A673 (cell line): ENCODE data around the gene SLC6A18. TPM values are rescaled to one million over a fixed set of nuclear protein-coding genes. Genes with fewer than 3 reads are reported as not detected.

Source experiments
- BruUV-seq: library from RNA; stranded (reverse); fragments of 400-500 nt; replicated peaks from 2 replicates; lab custom pipeline; 2021; lab: Mats Ljungman, UMichigan
- CTCF ChIA-PET: fragments of 300-600 bp; sonication (Branson Sonifier 250); formaldehyde crosslinking; loops from one replicate; lab custom pipeline; 2022; ENCODE audit warnings: antibody characterized with exemption; lab: Charles Lee
- POLR2A ChIA-PET: fragments of 300-600 bp; sonication (Branson Sonifier 250); formaldehyde crosslinking; loops from one replicate; lab custom pipeline; 2022; ENCODE audit warnings: antibody characterized with exemption; ENCODE audit not compliant: low non-redundant PET; lab: Charles Lee
- DNase-seq: peaks from one replicate; pipeline ENCODE4 v3.0.0-alpha.2; 2015; ENCODE audit warnings: low spot score
- H3K27ac ChIP-seq: fragments of 200-600 bp; sonication (generic); 2 replicates; pipeline ENCODE4 v1.5.1; 2016; ENCODE audit warnings: mixed run types, low read depth, mild to moderate bottlenecking, mixed read lengths, antibody characterized with exemption, low read length; ENCODE audit not compliant: poor library complexity, severe bottlenecking
- H3K27me3 ChIP-seq: fragments of 200-600 bp; sonication (generic); replicated peaks from 2 replicates; pipeline ENCODE4 v1.6.1; 2017; ENCODE audit warnings: mixed run types, low read depth, mild to moderate bottlenecking, mixed read lengths, antibody characterized with exemption, low read length; ENCODE audit not compliant: insufficient read depth, poor library complexity
- H3K36me3 ChIP-seq: fragments of 200-600 bp; sonication (generic); 2 replicates; pipeline ENCODE4 v1.6.1; 2016; ENCODE audit warnings: mixed run types, mild to moderate bottlenecking, mixed read lengths, antibody characterized with exemption, low read length; ENCODE audit not compliant: insufficient read depth, poor library complexity, severe bottlenecking
- H3K4me1 ChIP-seq: fragments of 200-600 bp; sonication (generic); 2 replicates; pipeline ENCODE4 v1.6.1; 2017; ENCODE audit warnings: mixed run types, mild to moderate bottlenecking, mixed read lengths, antibody characterized with exemption, low read length; ENCODE audit not compliant: insufficient read depth, poor library complexity, severe bottlenecking
- H3K4me3 ChIP-seq: fragments of 200-600 bp; sonication (generic); 2 replicates; pipeline ENCODE4 v1.5.1; 2016; ENCODE audit warnings: low read depth, mixed run types, mild to moderate bottlenecking, mixed read lengths, low read length; ENCODE audit not compliant: poor library complexity, severe bottlenecking
- H3K9me3 ChIP-seq: fragments of 200-600 bp; sonication (generic); 2 replicates; pipeline ENCODE4 v1.6.1; 2016; ENCODE audit warnings: mixed run types, low read depth, mild to moderate bottlenecking, mixed read lengths, antibody characterized with exemption, low read length; ENCODE audit not compliant: poor library complexity, severe bottlenecking
- EZH2 ChIP-seq: fragments of 200-600 bp; sonication (generic); IDR thresholded peaks from 2 replicates; pipeline ENCODE4 v1.6.1; 2017; ENCODE audit warnings: borderline replicate concordance, low read depth, mild to moderate bottlenecking, mixed read lengths, antibody characterized with exemption, low read length; ENCODE audit not compliant: poor library complexity, severe bottlenecking
- intact Hi-C: fragments of 100-400 bp; cut with micrococcal nuclease; formaldehyde crosslinking; loops from one replicate; pipeline ENCODE4 v1.10.0; 2022; ENCODE audit not compliant: unreplicated experiment
- total RNA-seq: library from RNA; stranded (reverse); gene quantifications from 2 replicates; pipeline ENCODE4 v1.2.3, GENCODE V29; 2021
- TF ChIP-seq, protein P1 (sequence below): fragments of 300-800, 200-600 bp; sonication (generic); conservative IDR thresholded peaks from 2 replicates; pipeline ENCODE4 v1.5.1; 2017; ENCODE audit warnings: low read depth, mild to moderate bottlenecking, antibody characterized with exemption, low read length, moderate library complexity, mixed read lengths

The SLC6A18 gene
- total RNA-seq, 1 experiment from 2014 or later = not detected

DNA sequence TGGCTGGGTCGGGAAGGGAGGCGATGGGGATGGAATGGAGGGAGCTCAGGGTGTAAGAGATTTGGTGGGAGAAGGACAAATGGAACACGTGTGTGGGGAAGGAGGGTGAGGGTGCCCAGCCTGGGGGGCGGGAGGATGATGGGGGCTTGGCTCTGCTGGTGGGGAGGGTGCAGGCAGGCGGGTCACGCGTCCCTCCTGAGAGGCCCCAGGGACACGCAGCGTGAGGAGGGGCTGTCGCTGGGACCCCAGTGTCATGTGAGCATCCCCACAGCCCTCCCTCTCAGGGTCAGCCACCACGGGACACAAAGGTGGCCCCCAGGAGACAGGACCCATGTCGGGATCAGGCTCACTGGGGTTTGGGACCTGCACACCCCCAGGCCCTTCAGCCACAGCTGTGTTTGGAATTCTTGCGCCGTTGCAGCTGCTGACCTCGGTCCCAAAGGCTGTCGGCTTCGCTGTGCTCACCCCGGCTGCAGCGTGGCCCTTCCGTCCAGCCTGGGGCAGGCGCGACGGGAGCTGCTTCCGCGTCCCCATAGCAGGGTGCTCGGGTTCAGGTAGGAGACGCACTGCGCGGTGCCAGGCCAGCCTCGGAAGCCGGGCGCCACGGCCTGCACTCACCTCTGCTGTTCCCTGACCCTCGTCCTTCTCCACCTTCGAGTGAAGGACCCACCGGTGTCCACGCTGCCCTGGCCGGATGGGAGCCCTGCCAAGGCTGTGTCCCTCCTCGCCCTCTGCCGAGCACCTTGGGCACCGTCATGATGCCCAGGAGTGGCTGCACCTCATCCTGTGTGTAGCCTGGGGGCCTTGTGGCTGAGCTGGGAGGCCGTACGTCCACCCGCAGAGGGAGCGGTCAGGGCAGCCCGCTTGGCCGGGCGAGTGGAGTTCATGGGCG lies 18.4 kb upstream of the SLC6A18 start:
- H3K27ac ChIP-seq = no peak overlapping the region
- H3K36me3 ChIP-seq = no peaks in the 10 kb centered on the region
- TF ChIP-seq, protein P1, sequence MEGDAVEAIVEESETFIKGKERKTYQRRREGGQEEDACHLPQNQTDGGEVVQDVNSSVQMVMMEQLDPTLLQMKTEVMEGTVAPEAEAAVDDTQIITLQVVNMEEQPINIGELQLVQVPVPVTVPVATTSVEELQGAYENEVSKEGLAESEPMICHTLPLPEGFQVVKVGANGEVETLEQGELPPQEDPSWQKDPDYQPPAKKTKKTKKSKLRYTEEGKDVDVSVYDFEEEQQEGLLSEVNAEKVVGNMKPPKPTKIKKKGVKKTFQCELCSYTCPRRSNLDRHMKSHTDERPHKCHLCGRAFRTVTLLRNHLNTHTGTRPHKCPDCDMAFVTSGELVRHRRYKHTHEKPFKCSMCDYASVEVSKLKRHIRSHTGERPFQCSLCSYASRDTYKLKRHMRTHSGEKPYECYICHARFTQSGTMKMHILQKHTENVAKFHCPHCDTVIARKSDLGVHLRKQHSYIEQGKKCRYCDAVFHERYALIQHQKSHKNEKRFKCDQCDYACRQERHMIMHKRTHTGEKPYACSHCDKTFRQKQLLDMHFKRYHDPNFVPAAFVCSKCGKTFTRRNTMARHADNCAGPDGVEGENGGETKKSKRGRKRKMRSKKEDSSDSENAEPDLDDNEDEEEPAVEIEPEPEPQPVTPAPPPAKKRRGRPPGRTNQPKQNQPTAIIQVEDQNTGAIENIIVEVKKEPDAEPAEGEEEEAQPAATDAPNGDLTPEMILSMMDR = no peak
- no peak for TF ChIP-seq EZH2
- no peaks in the 10 kb centered on the region for H3K4me1 ChIP-seq
- DNase-seq = no peak
- H3K4me3 ChIP-seq = no peak overlapping the region
- no TSS peak for BruUV-seq
- ChIA-PET CTCF (no interaction called here), POLR2A (no interaction called here)
- H3K9me3 ChIP-seq = no peaks in the 10 kb centered on the region
- peaks cover 65% of the 10 kb centered on the region for H3K27me3 ChIP-seq
- intact Hi-C loops = no loop called here

DNA sequence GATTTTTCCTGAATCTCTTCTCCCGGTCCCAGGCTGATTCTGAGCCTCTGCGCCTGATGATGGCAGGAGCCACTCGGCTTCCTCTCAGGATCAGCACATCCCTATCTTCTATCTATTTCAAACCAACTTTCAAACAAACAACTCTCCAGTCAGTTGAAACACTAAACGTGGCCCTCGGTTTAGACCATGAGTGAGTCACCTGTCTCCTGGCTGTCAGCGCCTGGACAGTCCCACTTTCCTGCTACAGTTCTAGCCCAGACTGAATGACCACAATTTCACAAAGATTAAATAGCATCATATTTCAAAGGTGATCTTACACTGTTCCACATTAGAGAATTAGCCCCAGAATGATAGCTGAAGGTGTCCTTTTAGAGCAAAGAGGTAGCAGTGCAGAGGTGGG lies 17.6 kb upstream of the SLC6A18 start:
- H3K4me3 ChIP-seq = no peak overlapping the region
- POLR2A ChIA-PET = no interaction called here
- CTCF ChIA-PET = interaction anchor here (0.5 kb wide), 1 partner anchor 930 kb away, joined by 4 read pairs; no protein-coding TSS in a partner anchor
- TF ChIP-seq, protein P1 = no peak
- TF ChIP-seq EZH2 = no peak
- H3K27ac ChIP-seq = no peak overlapping the region
- no peak for DNase-seq
- H3K36me3 ChIP-seq = no peaks in the 10 kb centered on the region
- H3K9me3 ChIP-seq = no peaks in the 10 kb centered on the region
- BruUV-seq = no TSS peak
- no peaks in the 10 kb centered on the region for H3K4me1 ChIP-seq
- intact Hi-C loops = no loop called here
- H3K27me3 ChIP-seq = peaks cover 57% of the 10 kb centered on the region

DNA sequence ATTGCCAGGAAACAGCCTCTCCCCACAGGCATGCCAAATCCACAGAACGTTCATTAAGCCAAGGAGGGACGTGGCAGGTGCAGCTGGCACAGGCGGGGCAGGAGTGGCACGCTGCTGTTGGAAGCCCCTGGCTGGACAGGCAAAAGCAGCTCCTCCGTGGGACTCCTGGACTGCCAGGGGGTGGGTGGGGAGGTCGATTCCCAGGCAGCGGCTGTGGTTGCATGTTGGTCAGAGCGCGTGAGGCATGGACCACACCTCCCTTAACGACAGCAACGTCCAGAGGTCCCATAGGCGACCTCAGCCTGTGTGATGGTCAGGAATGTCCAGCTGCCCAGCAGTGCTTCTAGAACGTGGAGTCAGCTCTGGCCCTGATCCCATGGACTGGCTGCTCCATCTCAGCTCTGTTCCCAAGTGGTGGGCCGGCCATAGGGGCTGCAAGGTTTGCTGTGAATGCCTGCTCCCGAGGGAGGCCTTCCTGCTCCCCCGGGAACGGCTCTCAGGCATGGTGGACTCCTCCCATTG lies 16.9 kb upstream of the SLC6A18 start:
- no peak for DNase-seq
- POLR2A ChIA-PET = interaction anchor here (0.6 kb wide), 1 partner anchor 386 kb away, joined by 11 read pairs; no protein-coding TSS in a partner anchor
- H3K9me3 ChIP-seq = no peaks in the 10 kb centered on the region
- TF ChIP-seq, protein P1 = no peak
- TF ChIP-seq EZH2 = no peak
- H3K4me1 ChIP-seq = no peaks in the 10 kb centered on the region
- no peak overlapping the region for H3K27ac ChIP-seq
- no peaks in the 10 kb centered on the region for H3K36me3 ChIP-seq
- no peak overlapping the region for H3K4me3 ChIP-seq
- H3K27me3 ChIP-seq = peaks cover 50% of the 10 kb centered on the region
- intact Hi-C loops = no loop called here
- BruUV-seq = no TSS peak
- CTCF ChIA-PET = interaction anchor here (0.5 kb wide), 1 partner anchor 931 kb away, joined by 4 read pairs; no protein-coding TSS in a partner anchor
